NB4 (cell line): ENCODE measurements around the gene MAPRE2.
"Not testable (repeated sequence)": the region's sequence is repeated elsewhere in the genome, so short reads cannot be mapped to it uniquely, and the experiment has no call there.

Experiments used
- DNase-seq: peaks from one replicate; pipeline ENCODE4 v3.0.0; 2010; ENCODE audit warnings: low read depth
- H3K4me3 ChIP-seq: one replicate; pipeline ENCODE4 v1.5.1; 2011; ENCODE audit warnings: mild to moderate bottlenecking, low read depth, low read length, moderate library complexity
- MYC ChIP-seq: IDR thresholded peaks from 2 replicates; pipeline ENCODE4 v1.6.1; 2011; ENCODE audit warnings: low read depth, low read length
- POLR2A ChIP-seq: IDR thresholded peaks from 2 replicates; pipeline ENCODE4 v1.6.1; 2011; ENCODE audit warnings: mild to moderate bottlenecking; ENCODE audit not compliant: insufficient read length; ENCODE audit errors: extremely low read depth
- TF ChIP-seq, protein P1 (sequence below): IDR thresholded peaks from one replicate; pipeline ENCODE4 v1.5.1; 2012; ENCODE audit warnings: low read depth, low read length
- TF ChIP-seq, protein P2 (sequence below): IDR thresholded peaks from 2 replicates; pipeline ENCODE4 v1.6.1; 2011; ENCODE audit warnings: low read depth, low read length

Gene MAPRE2

DNA sequence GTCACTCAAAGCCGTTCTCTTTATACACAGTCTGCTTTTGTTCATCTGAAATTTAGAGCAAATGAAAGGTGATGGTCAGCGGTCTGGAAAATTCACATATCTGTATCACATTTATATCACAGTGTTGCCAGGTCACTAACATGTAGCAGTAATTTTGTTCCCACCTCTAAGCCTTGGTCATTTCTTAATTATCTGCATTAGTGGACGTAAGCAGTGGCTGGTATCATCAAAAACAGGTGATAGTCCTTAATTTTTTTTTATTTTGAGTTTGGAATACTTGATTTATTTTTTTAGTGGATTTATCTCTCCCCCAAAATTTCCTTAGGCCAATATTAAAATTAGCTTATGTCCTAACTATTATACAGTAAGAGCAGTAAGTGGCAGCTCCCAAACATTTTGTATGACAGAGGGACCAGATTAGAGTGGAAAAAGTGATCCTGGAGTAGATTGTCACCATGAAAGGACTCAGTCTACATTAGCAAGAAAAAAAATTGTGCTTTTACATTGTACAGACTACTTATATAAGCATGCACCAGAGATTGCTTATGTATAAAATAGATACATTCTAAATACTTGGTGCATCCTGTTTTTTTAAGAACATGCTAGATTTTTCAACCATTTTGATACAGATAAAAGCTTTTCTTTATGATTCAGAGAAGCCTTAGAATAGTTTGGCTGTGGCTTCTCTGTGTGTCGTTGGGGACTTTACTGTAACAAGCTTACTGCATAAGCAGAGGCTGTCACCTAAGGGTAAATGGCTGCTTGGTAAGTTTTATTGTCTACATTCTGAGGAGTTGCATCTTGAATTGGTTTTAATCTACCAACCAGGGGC lies 65.0 kb downstream of the MAPRE2 start:
- DNase-seq: no peak
- TF ChIP-seq POLR2A: no peak
- TF ChIP-seq MYC: no peak
- TF ChIP-seq, protein P1, sequence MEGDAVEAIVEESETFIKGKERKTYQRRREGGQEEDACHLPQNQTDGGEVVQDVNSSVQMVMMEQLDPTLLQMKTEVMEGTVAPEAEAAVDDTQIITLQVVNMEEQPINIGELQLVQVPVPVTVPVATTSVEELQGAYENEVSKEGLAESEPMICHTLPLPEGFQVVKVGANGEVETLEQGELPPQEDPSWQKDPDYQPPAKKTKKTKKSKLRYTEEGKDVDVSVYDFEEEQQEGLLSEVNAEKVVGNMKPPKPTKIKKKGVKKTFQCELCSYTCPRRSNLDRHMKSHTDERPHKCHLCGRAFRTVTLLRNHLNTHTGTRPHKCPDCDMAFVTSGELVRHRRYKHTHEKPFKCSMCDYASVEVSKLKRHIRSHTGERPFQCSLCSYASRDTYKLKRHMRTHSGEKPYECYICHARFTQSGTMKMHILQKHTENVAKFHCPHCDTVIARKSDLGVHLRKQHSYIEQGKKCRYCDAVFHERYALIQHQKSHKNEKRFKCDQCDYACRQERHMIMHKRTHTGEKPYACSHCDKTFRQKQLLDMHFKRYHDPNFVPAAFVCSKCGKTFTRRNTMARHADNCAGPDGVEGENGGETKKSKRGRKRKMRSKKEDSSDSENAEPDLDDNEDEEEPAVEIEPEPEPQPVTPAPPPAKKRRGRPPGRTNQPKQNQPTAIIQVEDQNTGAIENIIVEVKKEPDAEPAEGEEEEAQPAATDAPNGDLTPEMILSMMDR: no peak
- TF ChIP-seq, protein P2, sequence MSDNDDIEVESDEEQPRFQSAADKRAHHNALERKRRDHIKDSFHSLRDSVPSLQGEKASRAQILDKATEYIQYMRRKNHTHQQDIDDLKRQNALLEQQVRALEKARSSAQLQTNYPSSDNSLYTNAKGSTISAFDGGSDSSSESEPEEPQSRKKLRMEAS: no peak

DNA sequence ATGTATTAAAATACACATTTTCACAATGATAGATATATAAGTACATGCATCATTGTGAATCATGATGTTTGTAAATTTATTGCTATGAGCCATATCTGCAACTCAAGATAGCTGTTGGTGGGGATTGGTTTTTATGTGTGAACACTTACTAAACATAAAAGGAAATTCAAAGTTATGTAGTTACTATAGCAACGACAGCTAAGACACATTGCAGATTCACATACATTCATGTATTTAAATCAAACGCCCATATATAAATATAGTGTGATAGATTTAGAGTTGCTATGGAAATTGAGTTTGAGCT lies 65.6 kb downstream of the MAPRE2 start:
- TF ChIP-seq, protein P2: no peak
- TF ChIP-seq, protein P1: no peak
- no peak for TF ChIP-seq MYC
- TF ChIP-seq POLR2A: no peak
- DNase-seq: no peak
- H3K4me3 ChIP-seq: no peak overlapping the region

More for the DNA sequence above, 65.0 kb downstream of the MAPRE2 start:
- H3K4me3 ChIP-seq: no peak overlapping the region

DNA sequence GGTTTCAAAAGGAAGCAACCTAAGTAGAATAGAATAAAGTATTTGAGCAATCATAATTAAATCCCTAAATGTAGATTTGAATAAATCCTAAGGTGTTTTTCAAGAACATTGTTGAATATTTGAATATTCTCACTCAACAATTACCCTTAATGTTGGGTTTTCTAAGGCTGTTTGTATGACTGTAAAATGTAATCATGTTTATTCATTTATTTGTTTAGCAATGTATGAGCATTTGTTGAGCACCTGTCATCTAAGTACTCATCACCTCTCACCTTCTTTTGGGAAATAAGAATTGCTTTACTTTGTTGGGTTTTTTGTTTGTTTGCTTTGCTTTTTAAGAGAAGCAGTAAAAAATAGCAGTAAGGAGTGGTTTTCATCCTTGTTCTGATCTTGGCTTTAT lies 66.0 kb downstream of the MAPRE2 start:
- TF ChIP-seq MYC (no peak), POLR2A (no peak)
- TF ChIP-seq, protein P2: no peak
- TF ChIP-seq, protein P1: no peak
- no peak for DNase-seq

DNA sequence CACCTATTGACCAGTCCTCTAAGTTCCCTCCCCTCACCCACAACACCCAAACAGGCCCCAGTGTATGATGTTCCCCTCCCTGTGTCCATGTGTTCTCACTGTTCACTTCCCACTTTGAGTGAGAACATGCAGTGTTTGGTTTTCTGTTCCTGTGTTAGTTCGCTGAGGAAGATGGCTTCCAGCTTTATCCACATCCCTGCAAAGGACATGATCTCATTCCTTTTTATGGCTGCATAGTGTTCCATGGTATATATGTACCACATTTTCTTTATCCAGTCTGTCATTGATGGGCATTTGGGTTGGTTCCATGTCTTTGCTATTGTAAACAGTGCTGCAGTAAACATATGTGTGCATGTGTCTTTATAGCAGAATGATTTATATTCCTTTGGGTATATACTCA lies 66.9 kb downstream of the MAPRE2 start:
- H3K4me3 ChIP-seq, DNase-seq: not testable (repeated sequence)

More for the DNA sequence above, 66.0 kb downstream of the MAPRE2 start:
- no peak overlapping the region for H3K4me3 ChIP-seq

DNA sequence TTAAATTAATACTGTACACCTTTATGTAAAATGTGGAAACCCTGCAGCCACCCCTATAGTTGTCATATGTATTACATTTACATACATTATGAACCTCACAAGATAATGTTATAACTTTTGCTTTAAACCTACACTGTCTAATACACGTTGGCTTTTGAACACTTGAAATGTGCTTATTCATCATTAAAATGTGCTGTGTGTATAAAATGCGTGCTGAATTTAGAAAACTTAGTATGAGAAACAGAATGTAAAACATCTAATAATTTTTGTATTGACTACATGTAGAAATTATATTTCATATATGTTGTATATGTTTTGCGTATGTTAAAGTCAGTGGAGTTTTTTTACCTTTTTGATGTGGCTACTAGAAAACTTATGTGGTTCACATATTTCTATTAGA lies 68.8 kb downstream of the MAPRE2 start:
- no peak overlapping the region for H3K4me3 ChIP-seq
- TF ChIP-seq, protein P2: no peak
- TF ChIP-seq, protein P1: no peak
- TF ChIP-seq POLR2A: no peak
- no peak for TF ChIP-seq MYC
- DNase-seq: no peak

DNA sequence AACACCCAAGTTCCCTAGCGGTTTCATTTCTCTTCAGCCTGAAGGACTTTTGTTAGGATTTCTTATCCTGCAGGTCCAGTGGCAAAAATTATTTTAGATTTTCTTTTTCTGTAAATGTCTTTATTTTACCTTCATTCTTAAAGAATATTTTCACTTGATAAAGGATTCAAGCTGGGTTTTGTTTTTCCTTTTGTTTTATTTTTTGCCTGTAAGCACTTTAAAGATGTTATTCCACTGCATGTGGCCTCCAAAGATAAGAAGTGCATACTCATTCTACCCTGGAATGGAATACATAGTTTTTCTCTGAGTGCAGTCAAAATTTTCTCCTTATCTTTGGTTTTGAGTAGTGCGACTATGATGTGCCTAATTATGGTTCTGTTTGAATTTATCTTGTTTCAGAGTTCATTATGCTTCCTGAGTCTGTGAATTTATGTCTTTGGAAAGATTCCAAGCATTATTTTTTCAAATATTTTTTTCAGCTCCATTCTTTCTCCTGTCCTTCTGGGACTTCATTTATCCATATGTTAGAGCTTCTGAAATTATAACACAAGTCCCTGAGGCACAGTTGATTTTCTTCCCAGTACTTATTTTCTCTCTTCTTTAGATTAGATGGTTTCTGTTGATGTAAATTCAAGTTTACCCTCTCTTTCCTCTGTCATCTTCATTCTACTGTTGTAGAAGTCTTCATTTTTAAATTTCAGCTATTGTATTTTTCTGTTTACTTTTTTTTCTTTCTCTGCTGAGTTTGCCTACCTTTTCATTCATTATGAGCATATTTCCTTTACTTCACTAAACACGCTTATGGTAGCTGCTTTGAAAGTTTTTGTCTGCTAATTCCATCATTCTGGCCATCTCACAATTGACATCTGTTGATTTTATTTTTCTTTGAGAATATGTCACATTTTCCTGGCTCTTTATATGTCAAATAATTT lies 69.6 kb downstream of the MAPRE2 start:
- TF ChIP-seq POLR2A: no peak
- TF ChIP-seq, protein P1: no peak
- TF ChIP-seq MYC: no peak
- no peak overlapping the region for H3K4me3 ChIP-seq
- no peak for DNase-seq
